ENCODE measurements around the gene CCDC177. TPM values are rescaled to one million over a fixed set of nuclear protein-coding genes. Genes with fewer than 3 reads are reported as not detected.

The CCDC177 gene
- total RNA-seq, 2 experiments from 2014 or later = not detected

GRCh38 chr14:69527635-69528034 is 47.0 kb downstream of the CCDC177 start:
- H3K4me3 Mint-ChIP-seq = no peak overlapping the region
- no peaks in the 10 kb centered on the region for H3K9me3 Mint-ChIP-seq
- TF ChIP-seq CTCF (IDR thresholded peaks at IDR 0.05) = no peak
- ChIA-PET POLR2A (interaction anchor here (0.5 kb wide), 1 partner anchor 17 kb away, joined by 3 read pairs; no protein-coding TSS in a partner anchor), CTCF (interaction anchor here (0.9 kb wide), 1 partner anchor 18 kb away, joined by 3 read pairs; no protein-coding TSS in a partner anchor)
- H3K36me3 Mint-ChIP-seq (ENCODE audit: low read depth) = no peaks in the 10 kb centered on the region
- intact Hi-C loops (cut with micrococcal nuclease) = no loop called here
- DNase-seq (no peak), ATAC-seq (no peak)
- H3K4me1 Mint-ChIP-seq (ENCODE audit: low read depth) = no peaks in the 10 kb centered on the region
- peaks cover 4% of the 10 kb centered on the region for H3K27me3 Mint-ChIP-seq
- H3K27ac Mint-ChIP-seq = no peak overlapping the region

- ChIA-PET CTCF (no interaction called here), POLR2A (interaction anchor here (1.0 kb wide), 1 partner anchor 44 kb away, joined by 3 read pairs; no protein-coding TSS in a partner anchor)
Observed at GRCh38 chr14:69525896-69526295, 48.8 kb downstream of the CCDC177 start.

GRCh38 chr14:69522026-69522425 is 52.6 kb downstream of the CCDC177 start:
- ATAC-seq (no peak), DNase-seq (no peak)
- Mint-ChIP-seq H3K4me3 (no peak overlapping the region), H3K36me3 (ENCODE audit: low read depth) (no peaks in the 10 kb centered on the region), H3K9me3 (no peaks in the 10 kb centered on the region), H3K4me1 (ENCODE audit: low read depth) (no peaks in the 10 kb centered on the region), H3K27ac (no peak overlapping the region), H3K27me3 (peaks cover 2% of the 10 kb centered on the region)
- ChIA-PET POLR2A (no interaction called here), CTCF (interaction anchor here (1.2 to 2.4 kb wide), 2 partner anchors 14 to 26 kb away, joined by 4 to 6 read pairs; no protein-coding TSS in a partner anchor)
- intact Hi-C loops (cut with micrococcal nuclease) = no loop called here
- no peak for TF ChIP-seq CTCF (IDR thresholded peaks at IDR 0.05)

More at GRCh38 chr14:69525896-69526295, 48.8 kb downstream of the CCDC177 start:
- intact Hi-C loops (cut with micrococcal nuclease) = no loop called here
- Mint-ChIP-seq H3K9me3 (no peaks in the 10 kb centered on the region), H3K4me1 (ENCODE audit: low read depth) (no peaks in the 10 kb centered on the region), H3K36me3 (ENCODE audit: low read depth) (no peaks in the 10 kb centered on the region), H3K4me3 (no peak overlapping the region), H3K27ac (no peak overlapping the region), H3K27me3 (peaks cover 2% of the 10 kb centered on the region)
- ATAC-seq (no peak), DNase-seq (no peak)
- TF ChIP-seq CTCF (IDR thresholded peaks at IDR 0.05) = no peak

Other genes with a start within 250 kb of the CCDC177 start
- 100 to 1,000 TPM; 301 to 313 TPM for gene ERH, start 176.6 kb downstream of the CCDC177 start, total RNA-seq
- 10 to 100 TPM; 39.2 to 41.3 TPM for gene SLC39A9, start 176.2 kb downstream of the CCDC177 start, total RNA-seq
- under 1 TPM in 1 of 2 experiments, not detected in 1; 0.07 TPM for gene PLEKHD1, start 90.1 kb downstream of the CCDC177 start, total RNA-seq
- gene SUSD6, start 36.7 kb upstream of the CCDC177 start, total RNA-seq = 10 to 100 TPM; 35.7 to 36.2 TPM
- 100 to 1,000 TPM; 255 to 267 TPM for gene SRSF5, start 192.3 kb upstream of the CCDC177 start, total RNA-seq
- not detected for gene SLC10A1, start 222.4 kb upstream of the CCDC177 start, total RNA-seq